K562 (cell line): ENCODE results near the gene TMPO. TPM values are rescaled to one million over a fixed set of nuclear protein-coding genes. Genes with fewer than 3 reads are reported as not detected.

ENCODE experiments used
- FOXJ2 ChIP-seq: fragments of 200-800 bp; sonication (Bioruptor generic); IDR thresholded peaks from 2 replicates; pipeline ENCODE4 v1.6.1; 2016; ENCODE audit warnings: missing genetic modification characterization, missing compliant biosample characterization
- RBM14 ChIP-seq: fragments of 200-400 bp; formaldehyde crosslinking; IDR thresholded peaks from 2 replicates; pipeline ENCODE4 v1.6.1; 2018; ENCODE audit warnings: low read depth, mild to moderate bottlenecking, low read length, moderate library complexity, borderline replicate concordance; ENCODE audit not compliant: insufficient read depth
- SIN3A ChIP-seq, 2 experiments: fragments of 150-350 bp in 1 of 2; IDR thresholded peaks; 2 replicates each; pipeline ENCODE4 v1.6.1; 2011 to 2016; ENCODE audit warnings: borderline replicate concordance in 2 of 2, low read depth in 2 of 2, low read length in 2 of 2, mild to moderate bottlenecking in 2 of 2, moderate library complexity in 2 of 2; ENCODE audit not compliant: control insufficient read depth in 1 of 2
- ZKSCAN8 ChIP-seq: fragments of 200-800 bp; sonication (Bioruptor generic); IDR thresholded peaks from 2 replicates; pipeline ENCODE4 v1.6.1; 2016; ENCODE audit warnings: missing genetic modification characterization, missing compliant biosample characterization
- ZNF41 ChIP-seq: fragments of 250-450 bp; sonication (Bioruptor Pico); conservative IDR thresholded peaks from 2 replicates; pipeline ENCODE4 v1.4.0; 2020; ENCODE audit warnings: mild to moderate bottlenecking
- polyA plus RNA-seq, 8 experiments: library from polyadenylated mRNA; depleted of rRNA in 4 of 8; stranded (reverse) in 5 of 8; unstranded in 3 of 8; fragments of >200 nt; fragmentation: Nextera tagmentation in 2 of 8; fragmentation: Illumina TruSeq in 1 of 8; extraction: Ambion mirVana in 2 of 8; extraction: Trizol in 1 of 8; gene quantifications; 2 replicates each; pipeline versions ENCODE4 v1.2.1 to v1.2.3, GENCODE V29; 2011 to 2014; ENCODE audit warnings: inconsistent platforms in 1 of 8, missing spikeins in 1 of 8
- total RNA-seq, 7 experiments: library from RNA; depleted of rRNA in 6 of 7; stranded (reverse); fragments of >200 nt in 6 of 7; fragmentation: Illumina TruSeq in 2 of 7; extraction: Trizol in 2 of 7; gene quantifications; 2 replicates each; pipeline versions ENCODE4 v1.2.1 to v1.2.3, GENCODE V29; 2011 to 2021; ENCODE audit warnings: low replicate concordance in 1 of 7
- TF ChIP-seq, protein P1 (sequence below): fragments of 250-450 bp; sonication (Bioruptor Pico); IDR thresholded peaks from 2 replicates; pipeline ENCODE4 v1.4.0; 2020; ENCODE audit warnings: mild to moderate bottlenecking, moderate library complexity
- TF ChIP-seq, protein P2 (sequence below): sonication (generic); formaldehyde crosslinking; IDR thresholded peaks from 2 replicates; pipeline ENCODE4 v1.8.1; 2023; ENCODE audit warnings: missing genetic modification reagents, mild to moderate bottlenecking, borderline replicate concordance

Gene TMPO
- total and polyA plus RNA-seq, 9 of the 15 experiments (the other 6 are each of a cell fraction or from before 2014, with no cell fraction given) = 62.1 to 263 (median 182) TPM

DNA sequence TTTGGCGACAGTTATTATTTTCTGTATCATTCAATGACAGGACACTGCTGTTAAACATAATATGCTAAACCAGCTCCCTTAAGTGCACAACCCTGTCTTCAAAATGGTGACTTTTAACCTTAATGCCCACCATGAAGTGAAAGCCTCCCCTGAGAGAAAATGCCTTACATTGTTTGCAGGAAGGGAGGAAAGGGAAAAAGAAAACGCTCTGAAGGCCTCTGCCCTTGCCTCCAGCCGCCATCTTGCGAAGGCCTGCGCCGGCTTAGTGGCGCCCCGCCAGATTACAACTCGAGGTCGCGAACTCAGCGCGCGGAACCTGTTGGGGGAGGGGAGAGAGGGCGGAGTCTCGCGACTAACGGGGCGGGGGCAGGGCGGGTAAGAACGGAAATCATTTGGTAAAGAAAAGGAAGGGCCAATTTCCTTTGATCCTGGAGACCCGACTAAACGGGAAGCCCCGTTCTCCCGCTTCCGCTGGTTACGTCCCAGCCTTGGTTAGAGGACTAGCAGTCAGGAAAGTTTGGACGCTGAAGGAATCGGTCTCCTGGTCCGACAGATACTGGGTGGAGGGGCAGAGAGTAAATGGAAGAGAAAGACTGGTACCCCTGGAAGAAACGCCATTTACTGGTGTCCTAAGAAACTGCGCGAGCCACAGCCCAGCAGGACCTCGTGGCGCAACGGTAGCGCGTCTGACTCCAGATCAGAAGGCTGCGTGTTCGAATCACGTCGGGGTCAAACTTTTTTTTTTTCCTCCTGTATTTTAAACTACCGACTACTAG is 11.6 kb upstream of the TMPO start (continued):
- TF ChIP-seq, protein P1, sequence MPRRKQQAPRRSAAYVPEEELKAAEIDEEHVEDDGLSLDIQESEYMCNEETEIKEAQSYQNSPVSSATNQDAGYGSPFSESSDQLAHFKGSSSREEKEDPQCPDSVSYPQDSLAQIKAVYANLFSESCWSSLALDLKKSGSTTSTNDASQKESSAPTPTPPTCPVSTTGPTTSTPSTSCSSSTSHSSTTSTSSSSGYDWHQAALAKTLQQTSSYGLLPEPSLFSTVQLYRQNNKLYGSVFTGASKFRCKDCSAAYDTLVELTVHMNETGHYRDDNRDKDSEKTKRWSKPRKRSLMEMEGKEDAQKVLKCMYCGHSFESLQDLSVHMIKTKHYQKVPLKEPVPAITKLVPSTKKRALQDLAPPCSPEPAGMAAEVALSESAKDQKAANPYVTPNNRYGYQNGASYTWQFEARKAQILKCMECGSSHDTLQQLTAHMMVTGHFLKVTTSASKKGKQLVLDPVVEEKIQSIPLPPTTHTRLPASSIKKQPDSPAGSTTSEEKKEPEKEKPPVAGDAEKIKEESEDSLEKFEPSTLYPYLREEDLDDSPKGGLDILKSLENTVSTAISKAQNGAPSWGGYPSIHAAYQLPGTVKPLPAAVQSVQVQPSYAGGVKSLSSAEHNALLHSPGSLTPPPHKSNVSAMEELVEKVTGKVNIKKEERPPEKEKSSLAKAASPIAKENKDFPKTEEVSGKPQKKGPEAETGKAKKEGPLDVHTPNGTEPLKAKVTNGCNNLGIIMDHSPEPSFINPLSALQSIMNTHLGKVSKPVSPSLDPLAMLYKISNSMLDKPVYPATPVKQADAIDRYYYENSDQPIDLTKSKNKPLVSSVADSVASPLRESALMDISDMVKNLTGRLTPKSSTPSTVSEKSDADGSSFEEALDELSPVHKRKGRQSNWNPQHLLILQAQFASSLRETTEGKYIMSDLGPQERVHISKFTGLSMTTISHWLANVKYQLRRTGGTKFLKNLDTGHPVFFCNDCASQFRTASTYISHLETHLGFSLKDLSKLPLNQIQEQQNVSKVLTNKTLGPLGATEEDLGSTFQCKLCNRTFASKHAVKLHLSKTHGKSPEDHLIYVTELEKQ = no peak
- no peak for TF ChIP-seq ZNF41
- TF ChIP-seq ZKSCAN8 = peak; percentile 37
- TF ChIP-seq, protein P2, sequence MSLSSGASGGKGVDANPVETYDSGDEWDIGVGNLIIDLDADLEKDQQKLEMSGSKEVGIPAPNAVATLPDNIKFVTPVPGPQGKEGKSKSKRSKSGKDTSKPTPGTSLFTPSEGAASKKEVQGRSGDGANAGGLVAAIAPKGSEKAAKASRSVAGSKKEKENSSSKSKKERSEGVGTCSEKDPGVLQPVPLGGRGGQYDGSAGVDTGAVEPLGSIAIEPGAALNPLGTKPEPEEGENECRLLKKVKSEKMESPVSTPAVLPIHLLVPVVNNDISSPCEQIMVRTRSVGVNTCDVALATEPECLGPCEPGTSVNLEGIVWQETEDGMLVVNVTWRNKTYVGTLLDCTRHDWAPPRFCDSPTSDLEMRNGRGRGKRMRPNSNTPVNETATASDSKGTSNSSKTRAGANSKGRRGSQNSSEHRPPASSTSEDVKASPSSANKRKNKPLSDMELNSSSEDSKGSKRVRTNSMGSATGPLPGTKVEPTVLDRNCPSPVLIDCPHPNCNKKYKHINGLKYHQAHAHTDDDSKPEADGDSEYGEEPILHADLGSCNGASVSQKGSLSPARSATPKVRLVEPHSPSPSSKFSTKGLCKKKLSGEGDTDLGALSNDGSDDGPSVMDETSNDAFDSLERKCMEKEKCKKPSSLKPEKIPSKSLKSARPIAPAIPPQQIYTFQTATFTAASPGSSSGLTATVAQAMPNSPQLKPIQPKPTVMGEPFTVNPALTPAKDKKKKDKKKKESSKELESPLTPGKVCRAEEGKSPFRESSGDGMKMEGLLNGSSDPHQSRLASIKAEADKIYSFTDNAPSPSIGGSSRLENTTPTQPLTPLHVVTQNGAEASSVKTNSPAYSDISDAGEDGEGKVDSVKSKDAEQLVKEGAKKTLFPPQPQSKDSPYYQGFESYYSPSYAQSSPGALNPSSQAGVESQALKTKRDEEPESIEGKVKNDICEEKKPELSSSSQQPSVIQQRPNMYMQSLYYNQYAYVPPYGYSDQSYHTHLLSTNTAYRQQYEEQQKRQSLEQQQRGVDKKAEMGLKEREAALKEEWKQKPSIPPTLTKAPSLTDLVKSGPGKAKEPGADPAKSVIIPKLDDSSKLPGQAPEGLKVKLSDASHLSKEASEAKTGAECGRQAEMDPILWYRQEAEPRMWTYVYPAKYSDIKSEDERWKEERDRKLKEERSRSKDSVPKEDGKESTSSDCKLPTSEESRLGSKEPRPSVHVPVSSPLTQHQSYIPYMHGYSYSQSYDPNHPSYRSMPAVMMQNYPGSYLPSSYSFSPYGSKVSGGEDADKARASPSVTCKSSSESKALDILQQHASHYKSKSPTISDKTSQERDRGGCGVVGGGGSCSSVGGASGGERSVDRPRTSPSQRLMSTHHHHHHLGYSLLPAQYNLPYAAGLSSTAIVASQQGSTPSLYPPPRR (CRISPR knock-in tag) = no peak
- TF ChIP-seq SIN3A (IDR thresholded peaks at IDR 0.05; ENCODE audit: borderline replicate concordance in 2 of 2, control insufficient read depth in 1 of 2, low read depth in 2 of 2, low read length in 2 of 2) = peak in 1 of 2 experiments; percentile 20; a peak in 1 of 4 replicates
- TF ChIP-seq RBM14 = no peak
- TF ChIP-seq FOXJ2 (tag) = no peak
